Measurements from ENCODE around the gene TEDDM1.

GRCh38 chr1:182392050-182393028 lies 8.1 kb downstream of the TEDDM1 start:
- TF ChIP-seq POLR2A (IDR thresholded peaks at IDR 0.05; ENCODE audit: low read depth, low read length) = no peak
- TF ChIP-seq TAF1 (IDR thresholded peaks at IDR 0.05; ENCODE audit: borderline replicate concordance, low read depth, low read length) = no peak

All from GM12892 (cell line).